A204.1 (cell line): ENCODE data around the gene INSR.
A peak's percentile ranks its signal among the peaks of the same experiment; 100 is the strongest.
"Not testable (repeated sequence)": the region's sequence is repeated elsewhere in the genome, so short reads cannot be mapped to it uniquely, and the experiment has no call there.

Experiments
- FAIRE-seq: peaks from 2 replicates; lab custom pipeline; 2012; peaks lifted over from hg19 to GRCh38; lab: Jason Lieb, UNC

Gene INSR

DNA sequence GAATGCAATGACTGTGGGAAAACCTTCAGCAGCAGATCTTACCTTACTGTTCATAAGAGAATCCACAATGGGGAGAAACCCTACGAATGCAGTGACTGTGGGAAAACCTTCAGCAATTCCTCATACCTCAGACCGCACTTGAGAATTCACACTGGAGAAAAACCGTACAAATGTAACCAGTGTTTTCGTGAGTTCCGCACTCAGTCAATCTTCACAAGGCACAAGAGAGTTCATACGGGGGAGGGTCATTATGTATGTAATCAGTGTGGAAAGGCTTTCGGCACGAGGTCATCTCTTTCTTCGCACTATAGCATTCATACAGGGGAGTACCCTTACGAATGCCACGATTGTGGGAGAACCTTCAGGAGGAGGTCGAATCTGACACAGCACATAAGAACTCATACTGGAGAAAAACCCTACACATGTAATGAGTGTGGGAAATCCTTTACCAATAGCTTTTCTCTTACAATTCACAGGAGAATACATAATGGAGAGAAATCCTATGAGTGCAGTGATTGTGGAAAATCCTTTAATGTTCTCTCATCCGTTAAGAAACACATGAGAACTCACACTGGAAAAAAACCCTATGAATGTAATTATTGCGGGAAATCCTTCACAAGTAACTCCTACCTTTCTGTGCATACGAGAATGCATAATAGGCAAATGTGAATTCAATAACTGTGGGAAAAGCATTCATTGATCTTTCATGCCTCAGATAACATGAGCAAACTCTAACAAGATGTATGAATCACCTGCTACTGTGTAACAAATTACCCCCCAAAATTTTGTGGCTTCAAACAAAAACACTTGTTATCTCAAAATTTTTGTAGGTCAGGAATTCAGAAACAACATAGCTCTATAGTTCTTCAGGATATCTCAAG, 210.9 kb downstream of the INSR start:
- no peak for FAIRE-seq

DNA sequence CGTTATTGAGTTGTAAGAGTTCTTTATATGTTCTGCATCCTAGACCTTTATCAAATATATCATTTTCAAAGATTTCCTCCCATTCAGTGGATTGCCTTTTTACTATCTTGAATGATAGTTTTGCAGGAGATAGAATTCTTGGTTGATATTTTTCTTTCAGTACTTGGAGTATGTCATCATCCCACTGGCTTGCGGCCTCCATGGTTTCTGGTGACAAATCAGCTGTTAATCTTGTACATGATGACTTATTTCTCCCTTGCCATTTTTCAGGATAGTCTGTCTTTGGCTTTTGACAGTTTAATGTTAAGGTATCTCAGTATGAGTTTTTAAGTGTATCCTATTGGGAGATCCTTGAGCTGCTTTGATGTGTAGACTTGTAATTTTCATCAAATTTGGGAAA, 216.2 kb downstream of the INSR start:
- no peak for FAIRE-seq

- FAIRE-seq, result no peak
Observed at GRCh38 chr19:7076151-7076550, 218.1 kb downstream of the INSR start.

DNA sequence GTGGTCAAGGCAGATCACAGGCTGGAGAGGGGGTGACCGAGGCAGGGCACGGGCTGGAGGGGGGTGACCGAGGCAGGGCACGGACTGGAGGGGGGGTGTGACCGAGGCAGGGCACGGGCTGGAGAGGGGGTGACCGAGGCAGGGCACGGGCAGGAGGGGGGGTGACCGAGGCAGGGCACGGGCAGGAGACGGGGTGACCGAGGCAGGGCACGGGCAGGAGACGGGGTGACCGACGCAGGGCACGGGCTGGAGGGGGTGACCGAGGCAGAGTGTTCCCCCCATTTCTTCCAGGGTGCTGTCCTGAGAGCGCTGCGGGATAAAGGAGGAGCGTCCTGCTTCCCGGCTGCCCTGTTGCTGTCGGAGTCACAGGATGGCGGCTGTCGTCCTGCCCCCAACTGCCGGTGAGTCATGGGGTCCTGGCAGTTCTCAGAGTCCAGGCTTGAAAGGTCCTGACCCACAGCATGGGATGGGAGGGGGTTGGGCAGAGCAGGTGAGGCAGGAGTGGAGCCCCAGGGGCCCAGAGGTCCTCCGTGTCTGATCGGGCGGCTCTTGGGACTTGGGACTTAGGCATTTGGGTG, 219.4 kb downstream of the INSR start:
- FAIRE-seq, result no peak

DNA sequence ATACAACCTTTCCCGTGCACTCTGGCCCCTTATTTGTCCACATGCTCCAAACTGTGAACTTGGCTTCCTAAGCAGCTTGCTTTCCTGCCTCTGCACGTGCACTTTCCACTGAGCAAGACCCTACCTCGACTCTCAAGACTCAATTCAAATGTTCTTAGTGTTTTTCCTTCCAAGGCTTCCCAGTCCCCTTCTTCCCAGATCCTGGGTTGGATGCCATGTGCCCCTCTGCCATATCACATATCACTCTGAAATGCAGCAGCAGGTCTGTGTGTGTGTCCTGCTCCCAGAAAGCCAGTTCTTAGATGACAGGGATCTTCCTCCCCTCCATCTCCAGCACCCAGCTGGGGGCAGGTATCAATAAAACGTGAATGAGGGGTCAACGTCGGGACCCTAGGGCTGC, 221.7 kb downstream of the INSR start:
- FAIRE-seq, result no peak

- no peak for FAIRE-seq
Observed at GRCh38 chr19:7069904-7070226, 224.3 kb downstream of the INSR start.

DNA sequence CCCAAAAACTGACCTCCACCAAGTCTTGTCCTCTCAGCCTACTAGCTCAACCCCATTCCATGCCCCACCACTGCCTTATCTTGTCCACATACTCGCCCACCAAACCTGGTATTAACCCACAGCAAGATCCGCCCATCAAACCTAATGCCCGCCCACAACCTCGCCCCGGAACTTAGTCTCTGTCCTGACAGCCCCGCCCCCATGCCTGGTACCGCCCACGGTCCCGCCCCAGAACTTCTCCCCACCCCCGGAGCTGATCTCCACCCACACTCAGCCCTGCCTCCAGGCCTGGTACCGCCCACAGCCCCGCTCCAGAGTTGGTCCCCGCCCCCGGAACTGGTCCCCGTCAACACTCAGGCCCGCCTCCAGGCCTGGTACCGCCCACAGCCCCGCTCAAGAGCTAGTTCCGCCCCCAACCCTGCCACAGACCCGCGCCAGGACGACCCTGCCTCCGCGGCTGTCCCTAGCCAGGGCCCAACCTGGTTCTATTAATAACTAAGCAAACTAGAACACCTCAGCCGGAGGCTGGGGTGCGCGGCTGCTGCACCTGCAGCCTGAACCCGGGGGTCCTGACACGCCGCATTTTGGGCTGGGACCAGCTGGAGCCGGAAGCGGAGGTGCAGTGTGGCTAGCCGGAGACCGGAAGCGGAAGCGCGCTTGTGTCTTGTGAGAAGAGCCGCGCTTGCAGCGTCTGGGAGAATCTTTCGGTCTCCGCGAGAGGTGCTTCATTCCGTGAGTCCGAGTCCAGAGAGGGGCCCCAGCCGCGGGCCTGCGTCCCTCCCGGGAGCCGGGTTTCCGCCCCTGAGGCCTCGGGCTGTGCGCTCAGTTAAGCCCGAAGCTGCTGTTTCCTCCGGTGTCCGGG, 224.9 kb downstream of the INSR start, which contains the start of gene ZNF557:
ZNF557 (plus strand) TSS at position 662 of the 862 bp plus-strand sequence. CDS start 5,372 bp downstream, outside the sequence.
- peak; percentile 53 for FAIRE-seq

DNA sequence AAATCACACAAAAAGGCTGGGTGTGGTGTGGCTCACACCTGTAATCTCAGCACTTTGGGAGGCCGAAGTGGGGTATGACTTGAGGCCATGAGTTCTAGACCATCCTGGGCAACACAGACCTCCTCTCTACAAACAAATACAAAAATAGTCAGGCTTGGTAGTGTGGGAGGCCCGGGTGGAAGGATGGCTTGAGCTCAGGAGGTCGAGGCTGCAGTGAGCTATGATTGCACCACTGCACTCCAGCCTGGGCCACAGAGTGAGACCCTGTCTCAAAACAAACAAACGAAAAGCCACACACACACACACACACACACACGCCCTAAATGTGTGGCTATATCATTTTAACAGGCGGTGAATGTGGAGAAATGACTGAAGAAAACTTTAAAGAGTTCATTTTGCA, 225.6 kb downstream of the INSR start:
- FAIRE-seq, result no peak

- FAIRE-seq, result no peak
Observed at GRCh38 chr19:7067716-7068115, 226.5 kb downstream of the INSR start.

- not testable (repeated sequence) for FAIRE-seq
Observed at GRCh38 chr19:7067122-7067521, 227.1 kb downstream of the INSR start.

DNA sequence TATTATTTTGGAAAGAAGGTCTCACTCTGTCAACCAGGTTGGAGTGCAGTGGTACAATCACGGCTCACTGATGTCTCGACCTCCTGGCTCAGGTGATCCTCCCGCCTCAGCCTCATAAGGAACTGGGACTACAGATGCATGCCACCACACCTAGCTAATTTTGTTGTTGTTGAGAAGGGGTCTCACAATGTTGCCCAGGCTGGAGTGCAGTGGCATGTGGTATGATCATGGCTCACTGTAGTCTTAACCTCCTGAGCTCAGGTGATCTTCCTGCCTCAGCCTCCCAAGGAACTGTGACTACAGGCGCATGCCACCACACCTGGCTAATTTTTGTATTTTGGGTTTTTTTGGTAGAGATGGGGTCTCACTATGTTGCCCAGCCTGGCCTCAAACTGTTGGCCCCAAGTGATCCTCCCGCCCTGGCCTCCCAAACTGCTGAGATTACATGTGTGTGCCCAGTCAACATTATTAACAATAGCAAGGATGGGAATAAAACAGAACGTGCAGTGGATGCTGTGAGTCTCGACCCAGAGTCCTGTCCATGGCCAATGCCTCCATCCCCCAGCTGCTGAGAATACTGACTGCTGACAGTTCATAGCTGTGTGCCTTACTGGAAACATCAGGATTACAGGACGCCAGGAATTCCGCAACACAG, 230.3 kb downstream of the INSR start:
- FAIRE-seq, result no peak

DNA sequence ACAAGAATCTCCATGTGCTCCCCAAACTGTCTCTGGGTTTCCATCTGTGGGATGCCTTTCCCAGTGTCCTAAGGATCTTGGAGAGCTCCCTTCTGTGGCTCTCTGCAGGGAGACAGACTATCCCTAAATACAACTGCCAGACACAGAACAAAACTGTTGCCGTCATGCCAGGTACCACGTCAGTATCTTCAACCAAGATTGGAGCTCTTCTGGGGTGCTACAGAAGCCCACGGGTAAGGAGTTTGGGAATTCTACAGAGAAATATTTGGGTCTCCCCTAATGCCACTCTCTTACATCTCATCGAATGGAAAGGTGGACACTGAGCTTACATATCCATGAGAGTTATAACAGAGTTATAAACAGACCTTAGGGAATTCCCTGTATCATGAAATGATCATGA, 230.9 kb downstream of the INSR start:
- FAIRE-seq, result no peak
